ENCODE data around the gene ALDH1A2. TPM values are rescaled to one million over a fixed set of nuclear protein-coding genes. Genes with fewer than 3 reads are reported as not detected.

ALDH1A2 gene
- total RNA-seq, 1 experiment from 2014 or later: not detected

- Histone ChIP-seq H3K9me3 (ENCODE audit: low read length) (no peaks in the 10 kb centered on the region), H3K4me2 (ENCODE audit: low read depth, low read length, poor library complexity, severe bottlenecking) (no peak overlapping the region), H3K27ac (ENCODE audit: low read length) (no peak overlapping the region), H2AFZ (ENCODE audit: low read length) (peak overlapping the region; percentile 33; the same call in 1 of the 2 replicates), H3K27me3 (ENCODE audit: low read length) (no peaks in the 10 kb centered on the region), H3K4me3 (ENCODE audit: low read length) (no peak overlapping the region), H3K36me3 (ENCODE audit: insufficient read depth, low read length) (no peaks in the 10 kb centered on the region), H3K4me1 (ENCODE audit: low read length) (no peaks in the 10 kb centered on the region), H3K79me2 (ENCODE audit: low read length) (no peaks in the 10 kb centered on the region), H4K20me1 (ENCODE audit: insufficient read depth, low read depth, low read length) (no peaks in the 10 kb centered on the region), H3K9me2 (replicated peaks; ENCODE audit: insufficient read depth, low read length) (no peaks in the 10 kb centered on the region), H3K9ac (ENCODE audit: low read length) (no peak overlapping the region)
- no peak for DNase-seq
Observed at GRCh38 chr15:58080398-58080797, 14.9 kb upstream of the ALDH1A2 start.

DNA sequence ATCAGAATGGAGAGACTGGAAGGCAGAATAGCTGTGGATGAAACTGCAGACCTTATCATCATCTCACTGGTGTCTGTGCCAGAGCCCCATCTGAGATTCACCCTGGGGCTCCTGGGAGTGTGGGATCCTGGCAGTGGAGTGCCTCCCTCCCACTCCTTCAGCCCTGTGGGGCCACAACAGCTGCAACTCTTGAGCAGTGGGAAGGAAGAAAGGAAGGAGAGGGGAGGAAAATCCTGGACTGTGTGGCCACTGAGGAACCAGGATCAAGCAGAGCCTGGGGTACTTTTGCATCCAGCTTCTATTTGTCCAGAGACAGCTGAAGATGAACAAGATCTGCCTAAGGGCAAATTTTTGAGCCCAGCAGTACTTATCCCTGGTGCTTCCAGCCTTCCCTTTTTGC is 13.1 kb upstream of the ALDH1A2 start:
- H3K9ac ChIP-seq (ENCODE audit: low read length): no peak overlapping the region
- H2AFZ ChIP-seq (ENCODE audit: low read length): no peak overlapping the region
- H3K9me3 ChIP-seq (ENCODE audit: low read length): no peaks in the 10 kb centered on the region
- H3K79me2 ChIP-seq (ENCODE audit: low read length): no peaks in the 10 kb centered on the region
- no peak overlapping the region for H3K4me2 ChIP-seq (ENCODE audit: low read depth, low read length, poor library complexity, severe bottlenecking)
- no peaks in the 10 kb centered on the region for H3K36me3 ChIP-seq (ENCODE audit: insufficient read depth, low read length)
- no peaks in the 10 kb centered on the region for H3K9me2 ChIP-seq (replicated peaks; ENCODE audit: insufficient read depth, low read length)
- H3K4me3 ChIP-seq (ENCODE audit: low read length): no peak overlapping the region
- H3K27me3 ChIP-seq (ENCODE audit: low read length): no peaks in the 10 kb centered on the region
- no peak overlapping the region for H3K27ac ChIP-seq (ENCODE audit: low read length)
- no peaks in the 10 kb centered on the region for H3K4me1 ChIP-seq (ENCODE audit: low read length)
- no peak for DNase-seq
- H4K20me1 ChIP-seq (ENCODE audit: insufficient read depth, low read depth, low read length): no peaks in the 10 kb centered on the region

GRCh38 chr15:58077427-58077826 is 11.9 kb upstream of the ALDH1A2 start:
- no peak overlapping the region for H3K9ac ChIP-seq (ENCODE audit: low read length)
- no peaks in the 10 kb centered on the region for H3K4me1 ChIP-seq (ENCODE audit: low read length)
- no peak overlapping the region for H3K4me3 ChIP-seq (ENCODE audit: low read length)
- no peaks in the 10 kb centered on the region for H3K9me2 ChIP-seq (replicated peaks; ENCODE audit: insufficient read depth, low read length)
- H3K27me3 ChIP-seq (ENCODE audit: low read length): no peaks in the 10 kb centered on the region
- H3K4me2 ChIP-seq (ENCODE audit: low read depth, low read length, poor library complexity, severe bottlenecking): no peak overlapping the region
- no peaks in the 10 kb centered on the region for H3K9me3 ChIP-seq (ENCODE audit: low read length)
- H3K79me2 ChIP-seq (ENCODE audit: low read length): no peaks in the 10 kb centered on the region
- H2AFZ ChIP-seq (ENCODE audit: low read length): no peak overlapping the region
- no peak for DNase-seq
- no peaks in the 10 kb centered on the region for H4K20me1 ChIP-seq (ENCODE audit: insufficient read depth, low read depth, low read length)
- H3K27ac ChIP-seq (ENCODE audit: low read length): no peak overlapping the region
- no peaks in the 10 kb centered on the region for H3K36me3 ChIP-seq (ENCODE audit: insufficient read depth, low read length)

GRCh38 chr15:58074452-58074851 is 8.9 kb upstream of the ALDH1A2 start:
- Histone ChIP-seq H3K9me3 (ENCODE audit: low read length) (no peaks in the 10 kb centered on the region), H3K36me3 (ENCODE audit: insufficient read depth, low read length) (no peaks in the 10 kb centered on the region), H3K79me2 (ENCODE audit: low read length) (no peaks in the 10 kb centered on the region), H3K4me1 (ENCODE audit: low read length) (no peaks in the 10 kb centered on the region), H2AFZ (ENCODE audit: low read length) (no peak overlapping the region), H4K20me1 (ENCODE audit: insufficient read depth, low read depth, low read length) (no peaks in the 10 kb centered on the region), H3K27me3 (ENCODE audit: low read length) (no peaks in the 10 kb centered on the region), H3K9me2 (replicated peaks; ENCODE audit: insufficient read depth, low read length) (no peaks in the 10 kb centered on the region), H3K27ac (ENCODE audit: low read length) (no peak overlapping the region), H3K4me2 (ENCODE audit: low read depth, low read length, poor library complexity, severe bottlenecking) (no peak overlapping the region), H3K9ac (ENCODE audit: low read length) (no peak overlapping the region), H3K4me3 (ENCODE audit: low read length) (no peak overlapping the region)
- no peak for DNase-seq

GRCh38 chr15:58070801-58071418 is 5.4 kb upstream of the ALDH1A2 start:
- peak; percentile 79 for DNase-seq
- no peak overlapping the region for H3K9ac ChIP-seq (ENCODE audit: low read length)
- no peak overlapping the region for H3K27ac ChIP-seq (ENCODE audit: low read length)
- no peak overlapping the region for H3K4me3 ChIP-seq (ENCODE audit: low read length)
- no peaks in the 10 kb centered on the region for H3K9me3 ChIP-seq (ENCODE audit: low read length)
- H3K9me2 ChIP-seq (replicated peaks; ENCODE audit: insufficient read depth, low read length): no peaks in the 10 kb centered on the region
- no peaks in the 10 kb centered on the region for H4K20me1 ChIP-seq (ENCODE audit: insufficient read depth, low read depth, low read length)
- no peak overlapping the region for H2AFZ ChIP-seq (ENCODE audit: low read length)
- no peaks in the 10 kb centered on the region for H3K4me1 ChIP-seq (ENCODE audit: low read length)
- no peaks in the 10 kb centered on the region for H3K27me3 ChIP-seq (ENCODE audit: low read length)
- no peak overlapping the region for H3K4me2 ChIP-seq (ENCODE audit: low read depth, low read length, poor library complexity, severe bottlenecking)
- H3K79me2 ChIP-seq (ENCODE audit: low read length): no peaks in the 10 kb centered on the region
- H3K36me3 ChIP-seq (ENCODE audit: insufficient read depth, low read length): no peaks in the 10 kb centered on the region

DNA sequence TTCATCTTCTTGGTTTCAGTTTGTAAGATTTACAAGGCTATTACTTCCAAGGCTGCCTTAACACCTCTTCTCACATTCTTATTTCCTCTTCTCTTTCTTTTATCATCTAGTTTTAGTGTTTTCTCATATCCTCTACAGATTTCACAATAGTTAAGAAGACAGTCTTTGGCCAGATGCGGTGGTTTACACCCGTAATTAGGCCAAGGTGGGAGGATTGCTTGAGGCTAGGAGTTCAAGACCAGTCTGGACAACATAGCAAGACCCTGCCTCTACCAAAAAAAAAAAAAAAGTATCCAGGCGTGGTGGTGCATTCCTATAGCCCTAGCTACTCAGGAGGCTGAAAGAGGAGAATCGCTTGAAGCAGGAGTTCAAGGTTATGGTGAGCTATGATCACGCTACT is 3.5 kb upstream of the ALDH1A2 start:
- H4K20me1 ChIP-seq (ENCODE audit: insufficient read depth, low read depth, low read length): no peaks in the 10 kb centered on the region
- no peaks in the 10 kb centered on the region for H3K4me1 ChIP-seq (ENCODE audit: low read length)
- no peak for DNase-seq
- no peaks in the 10 kb centered on the region for H3K79me2 ChIP-seq (ENCODE audit: low read length)
- H3K4me2 ChIP-seq (ENCODE audit: low read depth, low read length, poor library complexity, severe bottlenecking): no peak overlapping the region
- H3K9me3 ChIP-seq (ENCODE audit: low read length): no peaks in the 10 kb centered on the region
- no peak overlapping the region for H3K4me3 ChIP-seq (ENCODE audit: low read length)
- no peaks in the 10 kb centered on the region for H3K9me2 ChIP-seq (replicated peaks; ENCODE audit: insufficient read depth, low read length)
- H3K27me3 ChIP-seq (ENCODE audit: low read length): no peaks in the 10 kb centered on the region
- H3K36me3 ChIP-seq (ENCODE audit: insufficient read depth, low read length): no peaks in the 10 kb centered on the region
- H3K27ac ChIP-seq (ENCODE audit: low read length): no peak overlapping the region
- H3K9ac ChIP-seq (ENCODE audit: low read length): no peak overlapping the region
- no peak overlapping the region for H2AFZ ChIP-seq (ENCODE audit: low read length)

GRCh38 chr15:58066042-58066867 is 744 bp upstream of the ALDH1A2 start:
- Histone ChIP-seq H3K27ac (ENCODE audit: low read length) (no peak overlapping the region), H3K4me2 (ENCODE audit: low read depth, low read length, poor library complexity, severe bottlenecking) (no peak overlapping the region), H3K9me3 (ENCODE audit: low read length) (no peaks in the 10 kb centered on the region), H3K9me2 (replicated peaks; ENCODE audit: insufficient read depth, low read length) (no peaks in the 10 kb centered on the region), H3K4me3 (ENCODE audit: low read length) (no peak overlapping the region), H3K9ac (ENCODE audit: low read length) (no peak overlapping the region), H2AFZ (ENCODE audit: low read length) (no peak overlapping the region), H4K20me1 (ENCODE audit: insufficient read depth, low read depth, low read length) (no peaks in the 10 kb centered on the region), H3K79me2 (ENCODE audit: low read length) (no peaks in the 10 kb centered on the region), H3K4me1 (ENCODE audit: low read length) (no peaks in the 10 kb centered on the region), H3K36me3 (ENCODE audit: insufficient read depth, low read length) (no peaks in the 10 kb centered on the region), H3K27me3 (ENCODE audit: low read length) (no peaks in the 10 kb centered on the region)
- no peak for DNase-seq

GRCh38 chr15:58064980-58065444 is 499 bp downstream of the ALDH1A2 start:
- Histone ChIP-seq H3K27me3 (ENCODE audit: low read length) (no peaks in the 10 kb centered on the region), H4K20me1 (ENCODE audit: insufficient read depth, low read depth, low read length) (no peaks in the 10 kb centered on the region), H3K27ac (ENCODE audit: low read length) (no peak overlapping the region), H3K4me3 (ENCODE audit: low read length) (no peak overlapping the region), H3K9me3 (ENCODE audit: low read length) (no peaks in the 10 kb centered on the region), H3K36me3 (ENCODE audit: insufficient read depth, low read length) (no peaks in the 10 kb centered on the region), H3K9ac (ENCODE audit: low read length) (no peak overlapping the region), H3K9me2 (replicated peaks; ENCODE audit: insufficient read depth, low read length) (no peaks in the 10 kb centered on the region), H2AFZ (ENCODE audit: low read length) (no peak overlapping the region), H3K4me1 (ENCODE audit: low read length) (no peaks in the 10 kb centered on the region), H3K79me2 (ENCODE audit: low read length) (no peaks in the 10 kb centered on the region), H3K4me2 (ENCODE audit: low read depth, low read length, poor library complexity, severe bottlenecking) (no peak overlapping the region)
- DNase-seq: no peak
